UCSD-AML1 (cell line): ENCODE data around the gene KSR1.

ENCODE experiments used
- DNase-seq: peaks from one replicate; lab custom pipeline; 2025; ENCODE audit not compliant: unreplicated experiment; lab: John Stamatoyannopoulos, UW

KSR1 gene

GRCh38 chr17:27471321-27472269 lies 15.3 kb downstream of the KSR1 start:
- no peak for DNase-seq

- DNase-seq: no peak
Observed at GRCh38 chr17:27473190-27473747, 17.0 kb downstream of the KSR1 start.

- peak; percentile 83 for DNase-seq
Observed at GRCh38 chr17:27473748-27474609, 17.7 kb downstream of the KSR1 start.

- DNase-seq: no peak
Observed at GRCh38 chr17:27475070-27475673, 18.9 kb downstream of the KSR1 start.

GRCh38 chr17:27475981-27476895 lies 20.0 kb downstream of the KSR1 start:
- no peak for DNase-seq

- no peak for DNase-seq
Observed at GRCh38 chr17:27477050-27477888, 21.0 kb downstream of the KSR1 start.

GRCh38 chr17:27477971-27478684 lies 21.9 kb downstream of the KSR1 start:
- DNase-seq: no peak

- DNase-seq: no peak
Observed at GRCh38 chr17:27478901-27479538, 22.8 kb downstream of the KSR1 start.

GRCh38 chr17:27479838-27480237 lies 23.6 kb downstream of the KSR1 start:
- no peak for DNase-seq

GRCh38 chr17:27480699-27481098 lies 24.5 kb downstream of the KSR1 start:
- DNase-seq: no peak

GRCh38 chr17:27481327-27481726 lies 25.1 kb downstream of the KSR1 start:
- DNase-seq: peak; percentile 47

GRCh38 chr17:27485125-27485524 lies 28.9 kb downstream of the KSR1 start:
- DNase-seq: no peak

GRCh38 chr17:27485716-27486495 lies 29.7 kb downstream of the KSR1 start:
- DNase-seq: no peak

GRCh38 chr17:27486741-27487140 lies 30.5 kb downstream of the KSR1 start:
- no peak for DNase-seq

GRCh38 chr17:27488231-27488630 lies 32.0 kb downstream of the KSR1 start:
- DNase-seq: no peak

- DNase-seq: peak; percentile 47
Observed at GRCh38 chr17:27489045-27489715, 32.9 kb downstream of the KSR1 start.

- DNase-seq: no peak
Observed at GRCh38 chr17:27490391-27490790, 34.1 kb downstream of the KSR1 start.
